Body of pancreas (tissue), 4 donors: ENCODE measurements around the gene FADS6. TPM values are rescaled to one million over a fixed set of nuclear protein-coding genes. Genes with fewer than 3 reads are reported as not detected.

Source experiments
- ATAC-seq: fragments of 150-250 bp; one replicate; pipeline ENCODE4 v1.9.1; 2016
- DNase-seq, 4 donors: peaks; one replicate each; pipeline ENCODE4 v3.0.0-alpha.2; 2019
- H3K27ac ChIP-seq, 4 donors: fragments of 200-600 bp; sonication (generic); 1 replicate in 3 of 4; 2 replicates in 1 of 4; pipeline versions ENCODE4 v1.5.1 to v1.6.1; 2016 to 2019; ENCODE audit warnings: mild to moderate bottlenecking in 1 of 4, mixed read lengths in 1 of 4, moderate library complexity in 1 of 4
- H3K27me3 ChIP-seq, 2 donors: fragments of 200-600 bp; sonication (generic); one replicate each; pipeline ENCODE4 v1.6.0; 2016; ENCODE audit warnings: mild to moderate bottlenecking in 1 of 2
- H3K36me3 ChIP-seq, 2 donors: fragments of 200-600 bp; sonication (generic); replicated peaks in 1 of 2; 2 replicates each; pipeline ENCODE4 v1.5.1; 2016; ENCODE audit warnings: low read depth in 2 of 2; ENCODE audit not compliant: insufficient read depth in 1 of 2
- H3K4me1 ChIP-seq: fragments of 200-600 bp; sonication (generic); one replicate; pipeline ENCODE4 v1.6.0; 2016
- H3K4me3 ChIP-seq, 2 donors: fragments of 200-600 bp; sonication (generic); 1 replicate in 1 of 2; 2 replicates in 1 of 2; pipeline ENCODE4 v1.5.1; 2016 to 2019
- H3K9me3 ChIP-seq, 3 donors: fragments of 200-600 bp; sonication (generic); 1 replicate in 2 of 3; 2 replicates in 1 of 3; pipeline ENCODE4 v1.5.1; 2016
- POLR2A ChIP-seq, 3 donors: fragments of 450-650 bp; IDR thresholded peaks; one replicate each; pipeline ENCODE4 v1.6.1; 2016; ENCODE audit warnings: antibody characterized with exemption in 3 of 3, mild to moderate bottlenecking in 2 of 3
- WGBS, 2 donors: methylation state at CpG; one replicate each; pipeline ENCODE4 v1.1.5; 2017; 5-methylcytosine and 5-hydroxymethylcytosine counted together
- intact Hi-C: fragments of 100-400 bp; cut with DNase I; formaldehyde crosslinking; loops from one replicate; pipeline ENCODE4 v1.15.1; 2023
- total RNA-seq, 2 donors: library from RNA; depleted of rRNA; stranded (reverse); fragments of >200 nt; gene quantifications; one replicate each; pipeline ENCODE4 v1.1.0, GENCODE V29; 2016
- TF ChIP-seq, protein P1 (sequence below), 7 experiments: fragments of 450-650 bp in 4 of 7; fragments of 200-600 bp in 3 of 7; sonication (generic) in 3 of 7; IDR thresholded peaks; one replicate each; pipeline ENCODE4 v1.5.1; 2016 to 2019; ENCODE audit warnings: antibody characterized with exemption in 7 of 7

Gene FADS6
- total RNA-seq, 2 donors from 2014 or later: not detected

DNA sequence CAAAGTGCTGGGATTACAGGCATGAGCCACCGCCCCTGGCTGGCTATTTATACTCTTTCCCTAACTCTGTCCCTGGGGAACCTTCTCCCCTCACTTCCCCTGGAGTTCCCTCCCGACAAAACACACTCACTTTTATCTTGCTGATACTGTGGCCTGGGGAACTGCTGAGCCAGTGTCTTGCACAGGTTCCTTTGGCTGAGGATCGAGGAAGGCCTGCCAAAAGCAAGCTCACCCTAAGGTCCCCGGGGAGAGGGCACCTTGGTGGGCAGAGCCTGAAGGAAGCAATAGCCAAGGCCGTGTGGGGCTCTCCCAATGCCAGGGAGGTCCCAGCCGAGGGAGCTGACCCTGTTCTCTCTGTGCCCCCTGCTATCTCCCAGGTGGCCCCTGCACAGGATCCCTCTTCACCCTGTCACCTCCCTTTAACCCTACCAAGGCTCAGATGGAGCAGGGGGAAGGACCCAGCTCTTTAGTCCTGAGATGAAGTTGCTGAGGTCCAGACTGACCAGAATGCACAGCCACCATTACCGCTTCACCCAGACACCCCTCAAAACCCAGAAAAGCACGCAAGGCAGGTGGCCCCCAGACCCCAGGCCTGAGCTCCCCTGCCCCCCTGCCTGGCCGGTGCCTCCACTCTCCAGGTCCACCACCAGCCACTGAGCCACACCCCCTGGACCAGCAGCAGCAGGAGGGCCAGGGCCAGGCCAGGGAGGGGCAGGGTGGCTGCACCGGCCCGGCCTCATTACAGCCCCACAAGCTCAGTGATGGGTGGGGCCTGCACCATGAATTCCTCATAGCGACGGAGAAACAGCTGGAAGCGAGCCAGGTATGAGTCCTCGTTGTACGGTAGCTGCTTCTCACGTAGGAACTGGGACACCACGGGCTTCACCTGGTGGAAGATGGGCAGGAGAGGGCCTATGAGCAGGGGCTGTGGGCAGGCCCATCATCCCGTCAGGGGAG is 15.6 kb downstream of the FADS6 start:
- DNase-seq (peak; percentile 47 to 76 (median 58)), ATAC-seq (peak; percentile 6)
- intact Hi-C loops: no loop called here
- Histone ChIP-seq H3K27me3 (no peaks in the 10 kb centered on the region), H3K4me1 (peaks cover 49% of the 10 kb centered on the region), H3K9me3 (no peaks in the 10 kb centered on the region), H3K27ac (peak overlapping the region; percentile 60 to 94 (median 73)), H3K36me3 (no peaks in the 10 kb centered on the region), H3K4me3 (no peak overlapping the region)
- 40 to 41% methylated on average over 6 to 19 of the region's 19 CpGs for WGBS, 2 donors
- TF ChIP-seq, protein P1, sequence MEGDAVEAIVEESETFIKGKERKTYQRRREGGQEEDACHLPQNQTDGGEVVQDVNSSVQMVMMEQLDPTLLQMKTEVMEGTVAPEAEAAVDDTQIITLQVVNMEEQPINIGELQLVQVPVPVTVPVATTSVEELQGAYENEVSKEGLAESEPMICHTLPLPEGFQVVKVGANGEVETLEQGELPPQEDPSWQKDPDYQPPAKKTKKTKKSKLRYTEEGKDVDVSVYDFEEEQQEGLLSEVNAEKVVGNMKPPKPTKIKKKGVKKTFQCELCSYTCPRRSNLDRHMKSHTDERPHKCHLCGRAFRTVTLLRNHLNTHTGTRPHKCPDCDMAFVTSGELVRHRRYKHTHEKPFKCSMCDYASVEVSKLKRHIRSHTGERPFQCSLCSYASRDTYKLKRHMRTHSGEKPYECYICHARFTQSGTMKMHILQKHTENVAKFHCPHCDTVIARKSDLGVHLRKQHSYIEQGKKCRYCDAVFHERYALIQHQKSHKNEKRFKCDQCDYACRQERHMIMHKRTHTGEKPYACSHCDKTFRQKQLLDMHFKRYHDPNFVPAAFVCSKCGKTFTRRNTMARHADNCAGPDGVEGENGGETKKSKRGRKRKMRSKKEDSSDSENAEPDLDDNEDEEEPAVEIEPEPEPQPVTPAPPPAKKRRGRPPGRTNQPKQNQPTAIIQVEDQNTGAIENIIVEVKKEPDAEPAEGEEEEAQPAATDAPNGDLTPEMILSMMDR (IDR thresholded peaks at IDR 0.05): no peak
- no peak for TF ChIP-seq POLR2A (IDR thresholded peaks at IDR 0.05)

GRCh38 chr17:74875977-74876593 is 17.3 kb downstream of the FADS6 start:
- H3K4me1 ChIP-seq: peaks cover 66% of the 10 kb centered on the region
- H3K4me3 ChIP-seq: no peak overlapping the region
- no peaks in the 10 kb centered on the region for H3K9me3 ChIP-seq
- 59 to 80% methylated on average over 4 to 6 of the region's 6 CpGs for WGBS, 2 donors
- intact Hi-C loops: no loop called here
- H3K36me3 ChIP-seq: no peaks in the 10 kb centered on the region
- no peaks in the 10 kb centered on the region for H3K27me3 ChIP-seq
- ATAC-seq: no peak
- H3K27ac ChIP-seq: peak overlapping the region; percentile 63 to 94 (median 65)
- no peak for TF ChIP-seq POLR2A (IDR thresholded peaks at IDR 0.05)
- TF ChIP-seq, protein P1 (IDR thresholded peaks at IDR 0.05): no peak
- DNase-seq: no peak

- DNase-seq: peak; percentile 48 to 87 (median 64)
- intact Hi-C loops: no loop called here
- WGBS, 2 donors: 31 to 33% methylated on average over 5 of the region's 5 CpGs
- Histone ChIP-seq H3K27me3 (no peaks in the 10 kb centered on the region), H3K4me3 (no peak overlapping the region), H3K36me3 (no peaks in the 10 kb centered on the region), H3K27ac (peak overlapping the region; percentile 63 to 94 (median 65)), H3K4me1 (peaks cover 69% of the 10 kb centered on the region), H3K9me3 (no peaks in the 10 kb centered on the region)
- peak in 1 of 3 donors; percentile 10 for TF ChIP-seq POLR2A (IDR thresholded peaks at IDR 0.05)
- TF ChIP-seq, protein P1 (IDR thresholded peaks at IDR 0.05): no peak
- peak; percentile 13 for ATAC-seq
Observed at GRCh38 chr17:74875155-74875976, 18.1 kb downstream of the FADS6 start.

DNA sequence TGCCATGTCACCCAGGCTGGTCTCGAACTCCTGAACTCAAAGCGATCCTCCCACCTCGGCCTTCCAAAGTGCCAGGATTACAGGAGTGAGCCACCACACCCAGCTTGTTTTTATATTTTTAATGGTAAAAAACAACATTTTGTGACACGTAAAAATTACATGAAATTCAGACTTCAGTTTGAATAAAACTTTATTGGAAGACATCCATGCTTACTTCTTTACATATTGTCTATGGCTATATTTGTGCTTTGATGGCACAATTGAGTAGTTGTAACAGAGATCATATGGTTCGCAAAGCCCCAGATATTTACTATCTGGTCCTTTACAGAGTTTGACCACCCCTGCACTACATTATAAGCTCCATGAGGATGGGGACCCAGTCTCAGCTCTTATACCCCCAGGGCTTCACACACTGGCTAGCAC is 18.8 kb downstream of the FADS6 start:
- Histone ChIP-seq H3K4me1 (peaks cover 69% of the 10 kb centered on the region), H3K4me3 (no peak overlapping the region), H3K36me3 (no peaks in the 10 kb centered on the region), H3K27ac (peak overlapping the region in 3 of 4 donors; percentile 64 to 94 (median 94)), H3K27me3 (no peaks in the 10 kb centered on the region), H3K9me3 (no peaks in the 10 kb centered on the region)
- ATAC-seq: no peak
- TF ChIP-seq POLR2A (IDR thresholded peaks at IDR 0.05): no peak
- TF ChIP-seq, protein P1 (IDR thresholded peaks at IDR 0.05): no peak
- DNase-seq: no peak
- intact Hi-C loops: no loop called here
- WGBS, 2 donors: 95 to 96% methylated on average over 5 of the region's 5 CpGs
